ENCODE measurements around the gene IMMP1L. TPM values are rescaled to one million over a fixed set of nuclear protein-coding genes. Genes with fewer than 3 reads are reported as not detected.

The IMMP1L gene
- total and polyA plus RNA-seq, 2 donors (not counting 1 experiment from before 2014, with no cell fraction given) = 14.3 to 16.5 TPM

- DNase-seq = no peak
- Mint-ChIP-seq H3K4me3 (no peak overlapping the region), H3K27ac (no peak overlapping the region), H3K4me1 (no peaks in the 10 kb centered on the region), H3K9me3 (ENCODE audit: insufficient read depth) (no peaks in the 10 kb centered on the region), H3K27me3 (no peaks in the 10 kb centered on the region)
- H4K20me1 ChIP-seq (ENCODE audit: control insufficient read depth, insufficient read depth, low read length, poor library complexity, severe bottlenecking) = no peaks in the 10 kb centered on the region
- no peak for TF ChIP-seq EZH2 (IDR thresholded peaks at IDR 0.05; ENCODE audit: borderline replicate concordance, insufficient read depth, low read depth, low read length, poor library complexity, severe bottlenecking)
- TF ChIP-seq, protein P1, sequence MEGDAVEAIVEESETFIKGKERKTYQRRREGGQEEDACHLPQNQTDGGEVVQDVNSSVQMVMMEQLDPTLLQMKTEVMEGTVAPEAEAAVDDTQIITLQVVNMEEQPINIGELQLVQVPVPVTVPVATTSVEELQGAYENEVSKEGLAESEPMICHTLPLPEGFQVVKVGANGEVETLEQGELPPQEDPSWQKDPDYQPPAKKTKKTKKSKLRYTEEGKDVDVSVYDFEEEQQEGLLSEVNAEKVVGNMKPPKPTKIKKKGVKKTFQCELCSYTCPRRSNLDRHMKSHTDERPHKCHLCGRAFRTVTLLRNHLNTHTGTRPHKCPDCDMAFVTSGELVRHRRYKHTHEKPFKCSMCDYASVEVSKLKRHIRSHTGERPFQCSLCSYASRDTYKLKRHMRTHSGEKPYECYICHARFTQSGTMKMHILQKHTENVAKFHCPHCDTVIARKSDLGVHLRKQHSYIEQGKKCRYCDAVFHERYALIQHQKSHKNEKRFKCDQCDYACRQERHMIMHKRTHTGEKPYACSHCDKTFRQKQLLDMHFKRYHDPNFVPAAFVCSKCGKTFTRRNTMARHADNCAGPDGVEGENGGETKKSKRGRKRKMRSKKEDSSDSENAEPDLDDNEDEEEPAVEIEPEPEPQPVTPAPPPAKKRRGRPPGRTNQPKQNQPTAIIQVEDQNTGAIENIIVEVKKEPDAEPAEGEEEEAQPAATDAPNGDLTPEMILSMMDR (IDR thresholded peaks at IDR 0.05) = no peak
- no peak overlapping the region for H3K27ac ChIP-seq (ENCODE audit: low read length in 2 of 2)
- POLR2A ChIA-PET = no interaction called here
- H3K36me3 ChIP-seq (replicated peaks in 1 of 2; ENCODE audit: control extremely low read depth in 1 of 2, control insufficient read depth in 1 of 2, extremely low read depth in 1 of 2, insufficient read depth in 2 of 2, low read length in 1 of 2) = no peaks in the 10 kb centered on the region
- ATAC-seq (ENCODE audit: low read depth) = no peak
- CTCF ChIA-PET = no interaction called here
- no peaks in the 10 kb centered on the region for H3K9me3 ChIP-seq (ENCODE audit: control extremely low read depth in 1 of 3, control insufficient read depth in 2 of 3, insufficient read depth in 1 of 3, low read length in 2 of 3)
- no peak overlapping the region for H3K9ac ChIP-seq (ENCODE audit: low read length)
- H3K4me2 ChIP-seq (replicated peaks; ENCODE audit: low read depth, low read length, poor library complexity, severe bottlenecking) = no peak overlapping the region
- H3K27me3 ChIP-seq (replicated peaks in 1 of 4; ENCODE audit: control extremely low read depth in 1 of 4, control insufficient read depth in 3 of 4, insufficient read depth in 4 of 4, low read length in 3 of 4) = no peaks in the 10 kb centered on the region
- intact Hi-C loops (cut with micrococcal nuclease) = no loop called here
- no peaks in the 10 kb centered on the region for H3K4me1 ChIP-seq (ENCODE audit: control insufficient read depth in 2 of 2, insufficient read depth in 2 of 2, low read length in 2 of 2)
- H3K79me2 ChIP-seq (ENCODE audit: control insufficient read depth, insufficient read depth, low read length) = no peaks in the 10 kb centered on the region
- H2AFZ ChIP-seq (ENCODE audit: insufficient read depth, low read depth, low read length, poor library complexity, severe bottlenecking) = no peak overlapping the region
- no peak overlapping the region for H3K4me3 ChIP-seq (ENCODE audit: control extremely low read depth in 1 of 5, extremely low read depth in 1 of 5, insufficient read depth in 1 of 5, low read depth in 2 of 5, low read length in 4 of 5)
Observed at GRCh38 chr11:31441296-31441695, 68.1 kb downstream of the IMMP1L start.

- Histone ChIP-seq H3K4me3 (ENCODE audit: control extremely low read depth in 1 of 5, extremely low read depth in 1 of 5, insufficient read depth in 1 of 5, low read depth in 2 of 5, low read length in 4 of 5) (no peak overlapping the region), H4K20me1 (ENCODE audit: control insufficient read depth, insufficient read depth, low read length, poor library complexity, severe bottlenecking) (no peaks in the 10 kb centered on the region), H3K4me2 (replicated peaks; ENCODE audit: low read depth, low read length, poor library complexity, severe bottlenecking) (no peak overlapping the region), H3K36me3 (replicated peaks in 1 of 2; ENCODE audit: control extremely low read depth in 1 of 2, control insufficient read depth in 1 of 2, extremely low read depth in 1 of 2, insufficient read depth in 2 of 2, low read length in 1 of 2) (no peaks in the 10 kb centered on the region), H3K4me1 (ENCODE audit: control insufficient read depth in 2 of 2, insufficient read depth in 2 of 2, low read length in 2 of 2) (no peaks in the 10 kb centered on the region), H3K9me3 (ENCODE audit: control extremely low read depth in 1 of 3, control insufficient read depth in 2 of 3, insufficient read depth in 1 of 3, low read length in 2 of 3) (no peaks in the 10 kb centered on the region), H3K27ac (ENCODE audit: low read length in 2 of 2) (no peak overlapping the region), H3K9ac (ENCODE audit: low read length) (no peak overlapping the region), H2AFZ (ENCODE audit: insufficient read depth, low read depth, low read length, poor library complexity, severe bottlenecking) (no peak overlapping the region), H3K27me3 (replicated peaks in 1 of 4; ENCODE audit: control extremely low read depth in 1 of 4, control insufficient read depth in 3 of 4, insufficient read depth in 4 of 4, low read length in 3 of 4) (no peaks in the 10 kb centered on the region), H3K79me2 (ENCODE audit: control insufficient read depth, insufficient read depth, low read length) (no peaks in the 10 kb centered on the region)
- Mint-ChIP-seq H3K27me3 (no peaks in the 10 kb centered on the region), H3K27ac (no peak overlapping the region), H3K9me3 (ENCODE audit: insufficient read depth) (no peaks in the 10 kb centered on the region), H3K4me3 (no peak overlapping the region), H3K4me1 (no peaks in the 10 kb centered on the region)
- no peak for TF ChIP-seq EZH2 (IDR thresholded peaks at IDR 0.05; ENCODE audit: borderline replicate concordance, insufficient read depth, low read depth, low read length, poor library complexity, severe bottlenecking)
- TF ChIP-seq, protein P1 (IDR thresholded peaks at IDR 0.05) = no peak
- ChIA-PET CTCF (no interaction called here), POLR2A (no interaction called here)
- DNase-seq (no peak), ATAC-seq (ENCODE audit: low read depth) (no peak)
- no CpG with 5 or more reads among the region's 2 CpGs for WGBS (ENCODE audit: insufficient coverage)
- intact Hi-C loops (cut with micrococcal nuclease) = no loop called here
Observed at GRCh38 chr11:31437742-31438435, 71.5 kb downstream of the IMMP1L start.

Measured in B cell (primary cell).